KMS-11 (cell line): ENCODE data around the gene HSDL1.
A peak's percentile ranks its signal among the peaks of the same experiment; 100 is the strongest.

ENCODE experiments used
- H2AFZ ChIP-seq: fragments of 200-600 bp; sonication (generic); 2 replicates; pipeline ENCODE4 v1.6.1; 2016; ENCODE audit warnings: antibody characterized with exemption, mixed run types, low read depth
- H3K27ac ChIP-seq: fragments of 200-600 bp; sonication (generic); 2 replicates; pipeline ENCODE4 v1.6.1; 2016; ENCODE audit warnings: mild to moderate bottlenecking, mixed run types
- H3K27me3 ChIP-seq: fragments of 200-600 bp; sonication (generic); 2 replicates; pipeline ENCODE4 v1.6.1; 2017; ENCODE audit warnings: mild to moderate bottlenecking, low read depth, mixed run types, moderate library complexity; ENCODE audit not compliant: insufficient read depth
- H3K36me3 ChIP-seq: fragments of 200-600 bp; sonication (generic); 2 replicates; pipeline ENCODE4 v1.6.1; 2017; ENCODE audit warnings: mild to moderate bottlenecking, mixed run types; ENCODE audit not compliant: insufficient read depth
- H3K4me1 ChIP-seq: fragments of 200-600 bp; sonication (generic); 2 replicates; pipeline ENCODE4 v1.6.1; 2016; ENCODE audit warnings: mild to moderate bottlenecking, low read depth, mixed run types; ENCODE audit not compliant: poor library complexity, severe bottlenecking
- H3K4me2 ChIP-seq: fragments of 200-600 bp; sonication (generic); 2 replicates; pipeline ENCODE4 v1.7.0; 2016; ENCODE audit warnings: mild to moderate bottlenecking, mixed run types
- H3K4me3 ChIP-seq: fragments of 200-600 bp; sonication (generic); IDR thresholded peaks from 2 replicates; pipeline ENCODE4 v1.6.1; 2017; ENCODE audit warnings: low read depth, low read length, mixed read lengths; ENCODE audit not compliant: insufficient read depth
- H3K79me2 ChIP-seq: fragments of 200-600 bp; sonication (generic); 2 replicates; pipeline ENCODE4 v1.6.1; 2016; ENCODE audit warnings: low read depth, mixed run types; ENCODE audit not compliant: insufficient read depth
- H3K9ac ChIP-seq: fragments of 200-600 bp; sonication (generic); 2 replicates; pipeline ENCODE4 v1.6.1; 2016; ENCODE audit warnings: mild to moderate bottlenecking, mixed run types
- H4K20me1 ChIP-seq: fragments of 200-600 bp; sonication (generic); 2 replicates; pipeline ENCODE4 v1.6.1; 2016; ENCODE audit warnings: mild to moderate bottlenecking, mixed run types; ENCODE audit not compliant: insufficient read depth
- CTCF ChIP-seq: fragments of 200-600 bp; sonication (generic); conservative IDR thresholded peaks from 2 replicates; pipeline ENCODE4 v1.6.1; 2017; ENCODE audit warnings: low read depth, mild to moderate bottlenecking, antibody characterized with exemption, low read length, moderate library complexity, mixed read lengths

HSDL1 gene

GRCh38 chr16:84190731-84191388, 45.9 kb upstream of the HSDL1 start, which contains the start of gene ADAD2:
ADAD2 (plus strand) TSS chr16:84191157; CDS start chr16:84191231, 74 bp downstream.
- Histone ChIP-seq H3K36me3 (no peaks in the 10 kb centered on the region), H3K4me1 (peaks cover 7% of the 10 kb centered on the region), H2AFZ (no peak within 1 kb of the TSS), H3K79me2 (peaks cover 9% of the 10 kb centered on the region), H3K27me3 (peaks cover 9% of the 10 kb centered on the region; the same call in 1 of the 2 replicates), H4K20me1 (no peaks in the 10 kb centered on the region), H3K4me3 (no peak within 1 kb of the TSS), H3K9ac (no peak within 1 kb of the TSS), H3K27ac (no peak within 1 kb of the TSS), H3K4me2 (no peak within 1 kb of the TSS)
- no peak for TF ChIP-seq CTCF

GRCh38 chr16:84186685-84187437, 41.9 kb upstream of the HSDL1 start, which contains the start of gene TAF1C:
TAF1C (minus strand) TSS chr16:84187057; CDS start chr16:84184988, 2,069 bp downstream.
- H3K36me3 ChIP-seq: no peaks in the 10 kb centered on the region
- peak within 1 kb of the TSS; percentile 31 for H3K27ac ChIP-seq
- peaks cover 19% of the 10 kb centered on the region for H3K79me2 ChIP-seq
- peak within 1 kb of the TSS; percentile 96 for H2AFZ ChIP-seq
- peak within 1 kb of the TSS; percentile 97 for H3K4me2 ChIP-seq
- no peak within 1 kb of the TSS for H3K4me3 ChIP-seq
- peak; percentile 93 for TF ChIP-seq CTCF
- no peaks in the 10 kb centered on the region; the same call in 1 of the 2 replicates for H3K27me3 ChIP-seq
- H3K9ac ChIP-seq: peak within 1 kb of the TSS; percentile 81
- H3K4me1 ChIP-seq: peaks cover 8% of the 10 kb centered on the region
- H4K20me1 ChIP-seq: no peaks in the 10 kb centered on the region

DNA sequence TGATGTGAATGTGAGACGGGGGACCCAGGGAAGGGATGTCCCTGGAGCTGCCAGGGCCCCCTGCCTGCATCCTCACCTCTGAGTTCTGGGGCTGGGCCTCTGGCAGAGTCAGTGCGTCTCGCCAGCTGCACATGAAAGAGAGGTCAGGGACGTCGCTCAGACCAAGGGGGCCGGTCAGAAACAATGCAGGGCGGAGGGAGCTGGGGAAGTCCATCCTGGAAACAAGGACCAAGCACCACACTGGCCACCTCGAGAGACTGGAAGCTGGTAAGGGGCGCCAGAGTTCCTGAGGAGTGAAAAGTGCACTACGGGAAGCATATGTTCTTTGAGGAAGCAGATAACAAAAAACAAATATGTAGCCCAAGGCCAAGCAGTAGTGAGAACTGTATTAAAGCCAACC, 39.8 kb upstream of the HSDL1 start:
- H3K27me3 ChIP-seq: no peaks in the 10 kb centered on the region; the same call in 1 of the 2 replicates

More for the DNA sequence above, 39.8 kb upstream of the HSDL1 start:
- Histone ChIP-seq H3K9ac (no peak overlapping the region), H3K4me2 (no peak overlapping the region), H3K79me2 (peaks cover 19% of the 10 kb centered on the region), H4K20me1 (no peaks in the 10 kb centered on the region), H3K4me3 (no peak overlapping the region), H3K36me3 (no peaks in the 10 kb centered on the region), H2AFZ (no peak overlapping the region), H3K4me1 (peaks cover 8% of the 10 kb centered on the region), H3K27ac (no peak overlapping the region)
- no peak for TF ChIP-seq CTCF
